Trophoblast cell (in vitro differentiated cells and primary cell): ENCODE data around the gene TMEM132C.

Source experiments
- DNase-seq, 2 donors: peaks; one replicate each; pipeline ENCODE4 v3.0.0-alpha.2; 2016
- H2AFZ ChIP-seq: 2 replicates; pipeline ENCODE4 v1.6.1; 2013; ENCODE audit warnings: low read length, moderate library complexity, mild to moderate bottlenecking; ENCODE audit not compliant: insufficient read depth, poor library complexity
- H2AK5ac ChIP-seq: 2 replicates; pipeline ENCODE4 v1.6.1; 2013; ENCODE audit warnings: mild to moderate bottlenecking, low read length
- H2BK120ac ChIP-seq: 2 replicates; pipeline ENCODE4 v1.6.1; 2013; ENCODE audit warnings: low read length, mild to moderate bottlenecking, moderate library complexity; ENCODE audit not compliant: insufficient read depth, poor library complexity
- H2BK12ac ChIP-seq: 2 replicates; pipeline ENCODE4 v1.6.1; 2013; ENCODE audit warnings: mild to moderate bottlenecking, low read length, moderate library complexity
- H2BK5ac ChIP-seq: 2 replicates; pipeline ENCODE4 v1.6.1; 2013; ENCODE audit warnings: low read length, low read depth, moderate library complexity, mild to moderate bottlenecking; ENCODE audit not compliant: poor library complexity
- H3K14ac ChIP-seq: 2 replicates; pipeline ENCODE4 v1.6.1; 2013; ENCODE audit warnings: mild to moderate bottlenecking, low read length
- H3K18ac ChIP-seq: 2 replicates; pipeline ENCODE4 v1.6.1; 2013; ENCODE audit warnings: mild to moderate bottlenecking, low read length
- H3K23ac ChIP-seq: 2 replicates; pipeline ENCODE4 v1.6.1; 2013; ENCODE audit warnings: low read length
- H3K27ac ChIP-seq: 2 replicates; pipeline ENCODE4 v1.5.1; 2013; ENCODE audit warnings: low read depth, mild to moderate bottlenecking, inconsistent platforms, low read length, moderate library complexity
- H3K27me3 ChIP-seq: 2 replicates; pipeline ENCODE4 v1.6.1; 2013; ENCODE audit warnings: inconsistent platforms, mild to moderate bottlenecking, low read length, moderate library complexity; ENCODE audit not compliant: insufficient read depth
- H3K36me3 ChIP-seq, 2 experiments: 1 replicate in 1 of 2; 2 replicates in 1 of 2; pipeline ENCODE4 v1.6.1; 2013; ENCODE audit warnings: low read length in 2 of 2, mild to moderate bottlenecking in 2 of 2, moderate library complexity in 1 of 2; ENCODE audit not compliant: insufficient read depth in 2 of 2, control insufficient read depth in 1 of 2
- H3K4ac ChIP-seq: 2 replicates; pipeline ENCODE4 v1.6.1; 2013; ENCODE audit warnings: low read depth, mild to moderate bottlenecking, low read length, moderate library complexity
- H3K4me1 ChIP-seq, 2 experiments: 1 replicate in 1 of 2; 2 replicates in 1 of 2; pipeline ENCODE4 v1.6.1; 2013; ENCODE audit warnings: low read length in 2 of 2, mild to moderate bottlenecking in 2 of 2, moderate library complexity in 1 of 2; ENCODE audit not compliant: insufficient read depth in 2 of 2, control insufficient read depth in 1 of 2
- H3K4me2 ChIP-seq: 2 replicates; pipeline ENCODE4 v1.6.1; 2013; ENCODE audit warnings: inconsistent platforms, mild to moderate bottlenecking, low read length, moderate library complexity
- H3K4me3 ChIP-seq: 2 replicates; pipeline ENCODE4 v1.5.1; 2013; ENCODE audit warnings: mild to moderate bottlenecking, low read depth, low read length, inconsistent platforms
- H3K79me1 ChIP-seq: one replicate; pipeline ENCODE4 v1.6.1; 2013; ENCODE audit warnings: low read length
- H3K79me2 ChIP-seq: 2 replicates; pipeline ENCODE4 v1.6.1; 2013; ENCODE audit warnings: low read length, mild to moderate bottlenecking; ENCODE audit not compliant: control insufficient read depth, insufficient read depth, poor library complexity
- H3K9ac ChIP-seq: 2 replicates; pipeline ENCODE4 v1.6.1; 2013; ENCODE audit warnings: mild to moderate bottlenecking, low read length
- H3K9me3 ChIP-seq: 2 replicates; pipeline ENCODE4 v1.6.1; 2013; ENCODE audit warnings: low read depth, mild to moderate bottlenecking, control low read depth, inconsistent platforms, low read length; ENCODE audit not compliant: insufficient read depth
- H4K12ac ChIP-seq: 2 replicates; pipeline ENCODE4 v1.6.1; 2013; ENCODE audit warnings: low read depth, mild to moderate bottlenecking, low read length, moderate library complexity
- H4K8ac ChIP-seq: 2 replicates; pipeline ENCODE4 v1.6.1; 2013; ENCODE audit warnings: low read depth, mild to moderate bottlenecking, low read length, moderate library complexity
- H4K91ac ChIP-seq: one replicate; pipeline ENCODE4 v1.6.1; 2013; ENCODE audit warnings: low read depth, mild to moderate bottlenecking, low read length, moderate library complexity
- WGBS: extraction: QIAGEN DNeasy Blood & Tissue Kit; methylation state at CpG from one replicate; pipeline ENCODE4 v1.1.7; 2013; ENCODE audit warnings: missing lambda C conversion rate; ENCODE audit not compliant: insufficient read length, insufficient coverage; ENCODE audit errors: extremely low coverage; 5-methylcytosine and 5-hydroxymethylcytosine counted together

Gene TMEM132C

DNA sequence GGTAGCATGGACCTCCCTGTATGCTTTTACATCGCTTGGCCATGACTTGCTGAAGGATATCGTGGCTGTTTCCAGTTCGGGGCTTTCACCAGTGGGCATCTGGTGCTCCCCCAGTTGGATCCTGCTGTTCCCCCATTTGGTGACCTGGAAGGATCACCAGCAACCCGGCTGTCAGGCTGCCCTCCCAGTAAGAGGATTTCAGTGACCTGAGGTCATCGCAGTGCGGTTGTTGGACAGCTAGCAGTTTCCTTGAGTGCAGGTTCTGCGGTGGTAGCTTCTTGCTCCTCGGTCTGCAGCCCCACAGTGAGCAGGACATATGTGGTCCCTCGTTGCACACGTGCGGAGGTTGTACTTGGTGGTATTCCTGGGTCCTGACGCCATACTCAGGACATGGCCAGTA, 58.7 kb downstream of the TMEM132C start:
- no peak overlapping the region for H3K14ac ChIP-seq
- H3K27ac ChIP-seq, result no peak overlapping the region
- no CpG with 5 or more reads among the region's 12 CpGs for WGBS

GRCh38 chr12:128326406-128326805, 59.4 kb downstream of the TMEM132C start:
- no peaks in the 10 kb centered on the region for H3K9me3 ChIP-seq
- H3K4me2 ChIP-seq, result no peak overlapping the region
- H3K14ac ChIP-seq, result no peak overlapping the region
- H4K8ac ChIP-seq, result no peak overlapping the region
- no peak overlapping the region for H3K23ac ChIP-seq
- no peak overlapping the region for H2BK120ac ChIP-seq
- no peak overlapping the region for H3K27ac ChIP-seq
- H3K4me3 ChIP-seq, result no peak overlapping the region
- no peak overlapping the region for H3K9ac ChIP-seq
- H3K79me2 ChIP-seq, result no peaks in the 10 kb centered on the region
- H4K12ac ChIP-seq, result no peak overlapping the region
- H3K27me3 ChIP-seq, result no peaks in the 10 kb centered on the region
- no peak for DNase-seq
- WGBS, result no CpG with 5 or more reads among the region's 7 CpGs
- no peak overlapping the region for H2AFZ ChIP-seq
- H3K79me1 ChIP-seq, result no peaks in the 10 kb centered on the region
- no peak overlapping the region for H4K91ac ChIP-seq
- H3K4me1 ChIP-seq, result no peaks in the 10 kb centered on the region
- H2BK12ac ChIP-seq, result no peak overlapping the region
- no peak overlapping the region for H3K4ac ChIP-seq
- no peak overlapping the region for H2AK5ac ChIP-seq
- no peak overlapping the region for H2BK5ac ChIP-seq
- H3K18ac ChIP-seq, result no peak overlapping the region
- H3K36me3 ChIP-seq, result no peaks in the 10 kb centered on the region

More for the DNA sequence above, 58.7 kb downstream of the TMEM132C start:
- DNase-seq, result no peak
- Histone ChIP-seq H2BK5ac (no peak overlapping the region), H2AK5ac (no peak overlapping the region), H3K36me3 (no peaks in the 10 kb centered on the region), H2AFZ (no peak overlapping the region), H3K79me1 (no peaks in the 10 kb centered on the region), H3K79me2 (no peaks in the 10 kb centered on the region), H3K9ac (no peak overlapping the region), H2BK120ac (no peak overlapping the region), H2BK12ac (no peak overlapping the region), H4K8ac (no peak overlapping the region), H3K18ac (no peak overlapping the region), H4K12ac (no peak overlapping the region), H3K4ac (no peak overlapping the region), H3K27me3 (no peaks in the 10 kb centered on the region), H3K4me1 (no peaks in the 10 kb centered on the region), H3K23ac (no peak overlapping the region), H4K91ac (no peak overlapping the region), H3K4me3 (no peak overlapping the region), H3K9me3 (no peaks in the 10 kb centered on the region), H3K4me2 (no peak overlapping the region)

GRCh38 chr12:128328961-128329360, 62.0 kb downstream of the TMEM132C start:
- Histone ChIP-seq H3K79me1 (no peaks in the 10 kb centered on the region), H2BK12ac (no peak overlapping the region), H4K12ac (no peak overlapping the region), H3K4ac (no peak overlapping the region), H3K23ac (no peak overlapping the region), H3K14ac (no peak overlapping the region), H2BK5ac (no peak overlapping the region), H3K9ac (no peak overlapping the region), H4K8ac (no peak overlapping the region), H2BK120ac (no peak overlapping the region), H3K18ac (no peak overlapping the region), H3K36me3 (no peaks in the 10 kb centered on the region), H2AFZ (no peak overlapping the region), H3K4me2 (no peak overlapping the region), H2AK5ac (no peak overlapping the region), H3K9me3 (no peaks in the 10 kb centered on the region), H3K27ac (no peak overlapping the region), H4K91ac (no peak overlapping the region), H3K4me3 (no peak overlapping the region), H3K79me2 (no peaks in the 10 kb centered on the region), H3K27me3 (no peaks in the 10 kb centered on the region), H3K4me1 (no peaks in the 10 kb centered on the region)
- DNase-seq, result no peak
- no CpG with 5 or more reads among the region's 8 CpGs for WGBS

GRCh38 chr12:128336204-128337070, 69.5 kb downstream of the TMEM132C start:
- no peak overlapping the region for H2AFZ ChIP-seq
- DNase-seq, result no peak
- H4K8ac ChIP-seq, result no peak overlapping the region
- H4K91ac ChIP-seq, result no peak overlapping the region
- no peak overlapping the region for H2BK120ac ChIP-seq
- no peak overlapping the region for H2BK12ac ChIP-seq
- H3K4me2 ChIP-seq, result no peak overlapping the region
- WGBS, result no CpG with 5 or more reads among the region's 3 CpGs
- H3K9ac ChIP-seq, result no peak overlapping the region
- H3K18ac ChIP-seq, result no peak overlapping the region
- no peak overlapping the region for H2AK5ac ChIP-seq
- no peaks in the 10 kb centered on the region for H3K36me3 ChIP-seq
- no peaks in the 10 kb centered on the region for H3K79me1 ChIP-seq
- H3K4me1 ChIP-seq, result peaks cover 0 to 4% of the 10 kb centered on the region in 2 experiments
- no peaks in the 10 kb centered on the region for H3K9me3 ChIP-seq
- H3K23ac ChIP-seq, result no peak overlapping the region
- H2BK5ac ChIP-seq, result no peak overlapping the region
- no peaks in the 10 kb centered on the region for H3K79me2 ChIP-seq
- H3K4ac ChIP-seq, result no peak overlapping the region
- no peaks in the 10 kb centered on the region for H3K27me3 ChIP-seq
- H3K14ac ChIP-seq, result no peak overlapping the region
- H3K4me3 ChIP-seq, result no peak overlapping the region
- no peak overlapping the region for H3K27ac ChIP-seq
- H4K12ac ChIP-seq, result no peak overlapping the region
